ENCODE measurements around the gene WDR82.

WDR82 gene

GRCh38 chr3:52220380-52221026 is 57.9 kb downstream of the WDR82 start:
- no peak overlapping the region for H3K4me3 ChIP-seq (IDR thresholded peaks at IDR 0.05; ENCODE audit: insufficient read depth, low read depth, low read length)
- peak; percentile 74 for TF ChIP-seq CTCF (conservative IDR thresholded peaks at IDR 0.05; ENCODE audit: low read depth, low read length)
- H2AFZ ChIP-seq (ENCODE audit: low read depth), result no peak overlapping the region
- peaks cover 9% of the 10 kb centered on the region for H3K4me1 ChIP-seq (ENCODE audit: low read depth, poor library complexity, severe bottlenecking)
- no peak overlapping the region for H3K4me2 ChIP-seq
- H3K36me3 ChIP-seq (ENCODE audit: insufficient read depth), result no peaks in the 10 kb centered on the region
- no peak overlapping the region for H3K27ac ChIP-seq
- no peaks in the 10 kb centered on the region for H3K27me3 ChIP-seq (ENCODE audit: insufficient read depth, low read depth)
- H3K9ac ChIP-seq, result no peak overlapping the region
- H3K79me2 ChIP-seq (ENCODE audit: insufficient read depth, low read depth), result no peaks in the 10 kb centered on the region
- H4K20me1 ChIP-seq (ENCODE audit: insufficient read depth), result no peaks in the 10 kb centered on the region

DNA sequence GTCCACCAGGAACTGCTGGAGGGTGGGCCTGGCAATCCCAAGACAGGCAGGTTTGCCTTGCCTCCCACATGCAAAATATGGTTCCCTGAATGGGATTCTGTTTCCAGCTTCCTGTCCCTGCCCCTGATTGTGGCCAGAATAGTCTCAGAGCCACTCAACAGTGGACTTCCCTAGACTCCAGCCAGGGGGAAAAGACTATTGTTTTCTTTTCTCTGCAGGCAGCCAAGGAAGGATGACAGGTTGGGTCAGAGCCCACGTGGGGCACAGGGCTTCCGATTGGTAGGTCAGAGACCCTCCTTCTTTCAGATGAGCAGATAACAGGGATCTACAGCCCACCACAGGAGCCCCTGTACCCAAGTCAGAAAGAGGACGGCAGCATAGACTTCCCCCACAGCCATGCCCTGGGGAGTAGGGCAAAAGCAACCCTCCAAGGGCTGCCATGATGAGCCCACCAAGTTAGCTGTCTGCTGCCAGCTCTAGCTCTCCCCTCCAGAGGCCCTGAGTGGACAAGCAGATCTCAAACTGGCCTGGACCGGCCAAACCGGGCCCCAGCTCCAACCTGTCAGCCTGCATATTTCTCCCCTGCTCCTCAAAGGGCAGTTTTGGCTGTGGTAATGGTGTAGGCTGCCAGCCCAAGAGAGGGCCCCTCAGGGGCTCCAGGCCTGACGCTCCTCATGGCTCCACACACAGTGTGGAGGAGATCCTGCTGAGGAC is 59.4 kb downstream of the WDR82 start:
- Histone ChIP-seq H3K79me2 (ENCODE audit: insufficient read depth, low read depth) (no peaks in the 10 kb centered on the region), H3K36me3 (ENCODE audit: insufficient read depth) (no peaks in the 10 kb centered on the region), H3K4me2 (no peak overlapping the region), H4K20me1 (ENCODE audit: insufficient read depth) (no peaks in the 10 kb centered on the region), H3K4me3 (IDR thresholded peaks at IDR 0.05; ENCODE audit: insufficient read depth, low read depth, low read length) (no peak overlapping the region), H3K9ac (no peak overlapping the region), H3K27ac (no peak overlapping the region), H3K27me3 (ENCODE audit: insufficient read depth, low read depth) (no peaks in the 10 kb centered on the region), H3K4me1 (ENCODE audit: low read depth, poor library complexity, severe bottlenecking) (peaks cover 5% of the 10 kb centered on the region), H2AFZ (ENCODE audit: low read depth) (no peak overlapping the region)
- TF ChIP-seq CTCF (conservative IDR thresholded peaks at IDR 0.05; ENCODE audit: low read depth, low read length), result no peak

GRCh38 chr3:52218454-52218853 is 60.0 kb downstream of the WDR82 start:
- no peak overlapping the region for H3K27ac ChIP-seq
- no peak overlapping the region for H3K9ac ChIP-seq
- no peak overlapping the region for H3K4me2 ChIP-seq

GRCh38 chr3:52218026-52218425 is 60.4 kb downstream of the WDR82 start:
- Histone ChIP-seq H3K27me3 (ENCODE audit: insufficient read depth, low read depth) (no peaks in the 10 kb centered on the region), H3K9ac (no peak overlapping the region), H3K36me3 (ENCODE audit: insufficient read depth) (no peaks in the 10 kb centered on the region; the same call in 1 of the 2 replicates), H3K4me2 (no peak overlapping the region), H3K79me2 (ENCODE audit: insufficient read depth, low read depth) (no peaks in the 10 kb centered on the region), H2AFZ (ENCODE audit: low read depth) (no peak overlapping the region), H3K4me3 (IDR thresholded peaks at IDR 0.05; ENCODE audit: insufficient read depth, low read depth, low read length) (no peak overlapping the region), H3K27ac (no peak overlapping the region), H4K20me1 (ENCODE audit: insufficient read depth) (no peaks in the 10 kb centered on the region), H3K4me1 (ENCODE audit: low read depth, poor library complexity, severe bottlenecking) (peaks cover 5% of the 10 kb centered on the region)
- TF ChIP-seq CTCF (conservative IDR thresholded peaks at IDR 0.05; ENCODE audit: low read depth, low read length), result no peak

More at GRCh38 chr3:52218454-52218853, 60.0 kb downstream of the WDR82 start:
- Histone ChIP-seq H2AFZ (ENCODE audit: low read depth) (no peak overlapping the region), H4K20me1 (ENCODE audit: insufficient read depth) (no peaks in the 10 kb centered on the region), H3K4me1 (ENCODE audit: low read depth, poor library complexity, severe bottlenecking) (peaks cover 5% of the 10 kb centered on the region), H3K27me3 (ENCODE audit: insufficient read depth, low read depth) (no peaks in the 10 kb centered on the region), H3K79me2 (ENCODE audit: insufficient read depth, low read depth) (no peaks in the 10 kb centered on the region), H3K4me3 (IDR thresholded peaks at IDR 0.05; ENCODE audit: insufficient read depth, low read depth, low read length) (no peak overlapping the region), H3K36me3 (ENCODE audit: insufficient read depth) (no peaks in the 10 kb centered on the region)
- TF ChIP-seq CTCF (conservative IDR thresholded peaks at IDR 0.05; ENCODE audit: low read depth, low read length), result no peak

Data from KMS-11 (cell line).